ENCODE data around the gene EEIG1.

The EEIG1 gene

DNA sequence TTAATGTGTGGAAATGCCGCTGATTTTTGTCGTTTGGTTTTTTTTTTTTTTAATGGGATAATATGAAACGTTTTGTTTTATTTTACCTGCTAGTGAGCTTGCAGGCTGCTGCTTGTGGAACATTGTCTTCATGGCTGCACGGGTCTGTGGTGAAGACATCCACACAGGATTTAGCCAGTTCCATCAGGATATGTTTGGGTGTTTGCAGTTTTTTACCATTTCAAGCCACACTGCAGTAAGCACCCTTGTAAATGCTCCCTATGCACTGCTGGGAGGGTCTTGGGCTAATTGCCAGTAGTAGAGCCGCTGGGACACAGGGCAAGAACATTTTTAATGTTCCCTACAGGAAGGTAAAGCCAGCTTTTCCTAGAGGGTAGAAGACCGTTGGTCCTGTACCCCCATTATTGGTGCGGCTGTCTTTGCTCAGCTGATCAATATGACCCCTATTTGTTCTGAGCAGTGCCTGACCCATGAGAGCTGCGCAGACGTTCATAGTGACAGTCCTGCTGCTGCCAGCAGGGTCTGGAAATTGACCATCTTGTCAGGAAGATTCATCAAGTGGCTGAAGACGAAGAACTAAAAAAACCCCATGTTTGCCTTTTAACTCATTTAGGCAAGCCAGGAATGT is 20.5 kb upstream of the EEIG1 start:
- DNase-seq (ENCODE audit: low read depth in 1 of 2, low spot score in 1 of 2) = no peak

DNA sequence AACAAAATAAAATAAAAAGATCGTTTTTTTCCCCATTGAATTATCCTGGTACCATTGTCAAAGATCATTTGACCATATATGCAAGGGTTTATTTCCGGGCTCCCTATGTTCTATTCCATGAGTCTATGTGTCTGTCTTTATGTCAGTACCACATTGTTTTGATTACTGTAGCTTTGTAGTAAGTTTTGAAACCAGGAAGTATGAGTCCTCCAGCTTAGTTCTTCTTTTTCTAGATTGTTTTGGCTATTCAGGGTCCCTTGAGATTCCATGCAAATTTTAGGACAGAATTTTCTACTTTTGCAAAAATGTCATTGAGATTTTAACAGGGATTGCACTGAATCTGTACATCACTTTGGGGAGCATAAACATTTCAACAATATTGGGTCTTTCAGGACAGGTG is 18.7 kb upstream of the EEIG1 start:
- no peak for DNase-seq (ENCODE audit: low read depth in 1 of 2, low spot score in 1 of 2)

DNA sequence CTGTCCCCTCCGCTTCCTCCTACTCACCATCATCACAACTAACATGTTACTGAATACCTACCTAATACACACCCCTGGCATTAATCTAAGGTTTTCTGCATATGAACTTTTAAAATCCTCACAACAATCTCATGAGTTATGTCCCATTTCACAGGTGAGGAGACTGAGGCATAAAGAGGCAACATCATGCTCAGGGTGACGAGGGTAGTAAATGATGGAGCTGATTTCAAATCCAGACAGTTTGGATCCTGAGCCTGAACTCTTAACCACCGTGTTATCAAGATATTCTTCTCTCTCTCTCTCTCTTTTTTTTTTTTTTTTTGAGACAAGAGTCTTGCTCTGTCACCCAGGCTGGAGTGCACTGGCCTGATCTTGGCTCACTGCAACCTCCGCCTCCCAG is 12.9 kb upstream of the EEIG1 start:
- DNase-seq (ENCODE audit: low read depth in 1 of 2, low spot score in 1 of 2) = no peak

DNA sequence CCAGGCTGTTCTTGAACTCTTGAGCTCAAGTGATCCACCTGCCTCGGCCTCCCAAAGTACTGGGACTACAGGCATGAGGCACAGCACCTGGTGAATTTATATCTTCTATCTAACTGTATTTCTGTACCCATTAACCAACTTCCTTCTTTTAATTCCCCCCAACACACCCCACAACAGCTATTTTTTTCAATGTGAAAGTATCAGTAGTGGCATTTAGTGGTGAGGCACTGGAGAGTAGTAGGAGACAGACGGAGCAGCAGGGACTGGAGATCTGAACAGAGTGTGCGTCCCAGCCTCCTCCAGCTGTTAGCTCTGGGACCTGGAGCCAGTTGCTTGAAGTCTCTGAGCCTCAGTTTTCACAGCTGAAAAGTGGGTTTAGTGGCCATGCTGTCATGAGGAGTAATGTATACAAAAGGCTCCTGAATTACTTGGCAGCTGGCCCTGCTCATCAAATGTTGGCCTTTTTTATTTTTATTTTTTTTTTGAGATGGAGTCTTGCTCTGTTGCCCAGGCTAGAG is 11.0 kb upstream of the EEIG1 start:
- no peak for DNase-seq (ENCODE audit: low read depth in 1 of 2, low spot score in 1 of 2)

DNA sequence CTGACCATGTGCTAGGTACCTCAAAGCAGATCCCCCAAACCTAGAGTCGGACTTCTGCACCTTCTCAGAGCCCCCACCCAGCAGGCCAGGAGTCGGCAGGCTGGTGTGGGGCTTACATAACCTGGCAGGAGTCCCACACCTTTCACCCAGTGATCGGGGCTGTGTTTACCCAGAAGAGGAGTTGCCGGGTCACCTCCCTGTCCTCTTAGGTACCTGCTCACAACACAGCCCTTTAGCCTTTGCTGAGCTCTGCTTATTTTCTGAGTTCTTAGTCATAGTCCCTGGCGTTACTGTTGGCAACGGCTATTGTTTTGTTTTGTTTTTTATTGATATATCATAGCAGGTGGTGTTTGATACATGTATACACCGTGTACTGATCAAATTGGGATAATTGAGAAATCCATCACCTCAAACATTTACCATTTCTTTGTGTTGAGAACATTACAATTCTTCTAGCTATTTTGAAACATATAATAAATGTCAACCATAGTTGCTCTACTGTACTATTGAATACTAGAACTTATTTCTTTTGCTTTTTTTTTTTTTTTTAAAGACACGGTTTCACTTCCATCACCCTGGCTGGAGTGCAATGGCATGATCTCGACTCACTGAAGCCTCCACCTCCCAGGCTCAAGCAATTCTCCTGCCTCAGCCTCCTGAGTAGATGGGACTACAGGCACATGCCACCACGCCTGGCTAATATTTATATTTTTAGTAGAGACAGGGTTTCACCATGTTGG is 10.4 kb upstream of the EEIG1 start:
- DNase-seq (ENCODE audit: low read depth in 1 of 2, low spot score in 1 of 2) = no peak

DNA sequence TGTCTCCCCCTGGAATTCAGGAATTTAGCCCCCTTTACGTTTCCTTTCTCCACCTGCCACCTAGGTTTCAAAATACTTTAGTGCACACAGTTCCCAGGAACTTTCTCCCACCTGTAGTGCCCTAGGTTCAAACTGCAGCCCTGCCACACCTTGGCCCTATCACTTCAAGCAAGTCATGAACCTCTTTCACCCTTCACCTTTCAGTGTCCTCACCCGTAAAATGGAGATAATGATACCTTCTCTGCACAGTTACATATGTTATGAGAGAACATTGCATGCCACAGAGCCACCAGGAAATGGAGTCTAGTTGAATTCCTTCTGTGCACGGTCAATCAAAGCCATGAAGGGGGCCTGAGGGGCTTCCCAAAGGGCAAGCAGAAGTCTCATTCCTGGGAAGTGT is 9.8 kb upstream of the EEIG1 start:
- DNase-seq (ENCODE audit: low read depth in 1 of 2, low spot score in 1 of 2) = no peak

DNA sequence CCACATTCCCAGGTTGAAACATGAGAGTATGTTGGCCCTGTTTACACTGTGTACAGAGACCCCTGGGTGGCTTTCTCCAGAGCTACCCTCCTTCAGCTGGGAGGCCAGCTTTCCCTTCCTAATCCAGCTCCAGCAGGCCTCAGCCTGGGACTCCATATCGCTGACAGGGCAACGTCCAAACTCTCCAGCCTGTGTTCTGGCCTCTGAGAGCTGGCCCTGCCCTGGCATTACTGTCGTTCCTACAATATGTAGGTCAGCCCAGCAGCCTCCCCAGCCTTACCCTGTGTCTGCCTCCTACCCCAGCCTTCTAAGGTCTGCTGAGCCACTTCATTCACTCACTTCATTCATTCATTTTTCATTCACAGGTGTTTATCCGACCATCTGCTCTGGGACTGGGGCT is 8.3 kb upstream of the EEIG1 start:
- DNase-seq (ENCODE audit: low read depth in 1 of 2, low spot score in 1 of 2) = no peak

DNA sequence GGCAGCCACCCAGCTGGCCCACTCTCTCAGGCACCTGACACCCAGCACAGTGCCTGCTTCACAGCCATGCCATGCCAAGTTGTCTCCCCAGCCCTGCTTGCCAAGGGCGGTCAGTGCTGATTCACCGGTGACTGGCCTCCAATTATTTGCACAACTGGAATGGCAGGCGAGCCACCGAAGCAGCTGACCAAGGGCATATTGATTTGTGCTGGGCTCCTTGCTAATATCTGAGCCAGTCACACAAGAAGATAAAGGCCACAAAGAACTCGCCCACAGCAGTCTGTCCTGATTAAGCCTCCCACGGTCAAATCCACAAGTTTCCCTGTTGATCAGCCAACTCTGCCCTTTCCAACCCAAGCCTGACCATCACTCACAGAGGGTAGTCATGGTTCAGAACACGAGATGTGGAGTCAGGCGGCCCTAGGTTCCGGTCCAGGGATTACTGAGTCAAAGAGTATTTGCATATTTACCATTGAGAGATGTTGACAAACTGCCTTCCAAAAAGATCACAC is 6.4 kb upstream of the EEIG1 start:
- DNase-seq (ENCODE audit: low read depth in 1 of 2, low spot score in 1 of 2) = no peak

DNA sequence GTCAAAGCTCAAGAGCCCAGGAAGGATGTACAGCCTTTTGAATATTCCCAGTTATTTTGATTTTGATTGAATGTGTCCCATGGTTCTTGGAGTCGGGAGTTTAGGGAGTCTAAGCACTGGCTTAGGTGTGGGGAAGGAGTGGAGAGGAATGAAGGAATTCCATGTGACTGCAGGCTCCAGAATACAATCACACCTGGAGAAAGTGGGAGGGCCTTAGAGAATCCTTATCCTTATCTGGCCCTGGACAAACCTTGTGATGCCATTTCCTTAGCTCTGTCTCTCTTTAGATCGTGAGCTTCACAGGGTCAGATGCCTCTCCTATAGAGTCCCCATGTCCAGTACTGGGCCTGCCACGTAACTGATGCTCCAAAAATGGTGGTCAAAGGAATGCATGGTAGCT is 4.2 kb upstream of the EEIG1 start:
- DNase-seq (ENCODE audit: low read depth in 1 of 2, low spot score in 1 of 2) = no peak

DNA sequence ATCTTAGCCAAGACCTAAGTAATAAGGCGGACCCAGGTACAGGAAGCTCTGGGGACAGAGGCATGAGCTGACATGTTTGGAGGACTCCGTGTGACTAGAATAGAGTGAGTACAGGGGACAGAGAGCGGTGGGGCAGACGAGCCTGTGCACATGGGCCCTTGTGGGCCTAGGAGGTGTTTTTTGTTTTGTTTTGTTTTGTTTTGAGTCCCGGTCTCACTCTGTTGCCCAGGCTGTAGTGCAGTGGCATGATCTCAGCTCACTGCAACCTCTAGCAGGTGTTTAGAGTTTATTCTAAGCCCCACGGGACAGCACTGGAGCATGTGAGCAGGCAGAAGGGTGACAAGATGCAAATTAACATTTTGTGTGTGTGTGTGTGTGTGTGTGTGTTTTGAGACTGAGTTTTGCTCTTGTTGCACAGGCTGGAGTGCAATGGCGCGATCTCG is 3.1 kb upstream of the EEIG1 start:
- no peak for DNase-seq (ENCODE audit: low read depth in 1 of 2, low spot score in 1 of 2)

DNA sequence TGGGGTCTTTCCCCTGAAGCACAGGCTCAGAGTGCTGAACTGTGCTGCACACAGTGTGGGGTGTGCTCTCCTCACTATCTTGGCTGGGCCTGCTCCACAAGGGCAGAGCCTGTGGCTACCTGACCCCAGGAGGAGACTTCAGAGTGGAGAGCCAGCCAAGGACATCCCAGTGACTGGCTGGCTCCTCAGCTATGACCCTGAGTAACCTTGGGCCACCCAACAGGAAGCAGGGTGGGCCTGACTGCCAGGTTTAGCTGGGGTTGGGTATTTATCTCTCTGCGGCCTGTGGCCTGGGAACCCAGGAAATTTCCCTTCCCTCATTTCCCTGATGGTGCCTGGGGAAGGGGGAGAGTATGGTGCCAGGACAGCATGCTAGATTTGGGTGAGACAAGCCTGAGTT is 2.1 kb upstream of the EEIG1 start:
- no peak for DNase-seq (ENCODE audit: low read depth in 1 of 2, low spot score in 1 of 2)

DNA sequence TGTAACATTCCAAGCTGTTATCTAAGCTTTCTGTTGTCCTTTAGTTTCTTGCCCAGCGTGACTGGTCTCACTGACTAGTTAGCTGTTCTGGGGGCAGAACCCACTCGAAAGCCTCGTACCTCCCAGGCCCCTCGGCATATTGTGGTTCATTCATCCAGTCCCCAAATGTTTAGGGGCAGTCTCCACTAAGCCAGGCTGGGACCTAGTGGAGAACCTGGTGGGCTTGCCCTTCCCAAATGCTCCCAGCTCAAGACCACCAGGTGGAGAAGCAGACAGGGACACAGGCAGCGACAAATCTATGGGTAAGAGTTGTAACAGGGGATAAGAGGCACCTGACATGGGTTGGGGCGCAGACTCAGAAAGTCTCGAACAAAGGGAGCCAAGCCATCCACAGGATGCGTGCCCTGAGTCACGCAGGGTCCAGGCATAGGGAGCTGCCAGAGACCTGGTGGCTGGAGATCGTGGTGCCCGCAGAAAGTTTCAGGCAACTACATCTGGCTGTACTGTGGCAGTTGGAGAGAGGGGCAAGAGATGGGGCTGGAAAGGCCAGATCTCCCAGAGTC is 851 bp upstream of the EEIG1 start:
- DNase-seq (ENCODE audit: low read depth in 1 of 2, low spot score in 1 of 2) = no peak

DNA sequence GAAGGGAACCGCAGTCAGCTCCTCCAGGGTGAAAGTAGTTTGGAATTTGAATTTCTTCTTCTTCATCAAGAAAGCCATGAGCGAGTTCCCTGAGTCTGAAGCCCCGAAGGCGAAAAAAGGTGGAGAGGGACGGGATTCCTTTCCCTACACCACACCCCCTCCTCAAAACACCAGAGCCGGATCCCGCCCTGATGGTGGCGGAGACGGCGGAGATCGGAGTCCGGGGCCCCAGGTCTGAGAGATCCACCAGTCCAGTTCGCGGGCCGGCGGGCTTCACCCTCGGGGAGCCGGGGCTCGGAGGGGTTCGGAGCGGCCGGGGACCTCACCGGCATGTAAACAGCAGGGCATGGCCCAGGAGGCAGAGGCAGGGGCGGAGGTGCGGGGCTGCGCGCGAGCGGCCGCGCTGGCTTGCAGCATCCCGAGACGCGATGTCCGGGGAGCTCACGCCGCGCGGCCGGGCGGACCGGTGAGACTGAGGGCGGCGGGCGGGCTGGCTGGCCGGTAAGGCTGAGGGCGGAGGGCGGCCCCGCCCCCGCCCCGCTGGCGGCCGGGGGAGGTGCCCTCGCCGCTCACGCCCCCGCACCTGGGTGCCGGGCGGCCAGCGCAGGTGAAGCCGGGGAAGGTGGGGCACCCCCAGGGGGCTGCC is 606 bp downstream of the EEIG1 start:
- DNase-seq (ENCODE audit: low read depth in 1 of 2, low spot score in 1 of 2) = no peak

DNA sequence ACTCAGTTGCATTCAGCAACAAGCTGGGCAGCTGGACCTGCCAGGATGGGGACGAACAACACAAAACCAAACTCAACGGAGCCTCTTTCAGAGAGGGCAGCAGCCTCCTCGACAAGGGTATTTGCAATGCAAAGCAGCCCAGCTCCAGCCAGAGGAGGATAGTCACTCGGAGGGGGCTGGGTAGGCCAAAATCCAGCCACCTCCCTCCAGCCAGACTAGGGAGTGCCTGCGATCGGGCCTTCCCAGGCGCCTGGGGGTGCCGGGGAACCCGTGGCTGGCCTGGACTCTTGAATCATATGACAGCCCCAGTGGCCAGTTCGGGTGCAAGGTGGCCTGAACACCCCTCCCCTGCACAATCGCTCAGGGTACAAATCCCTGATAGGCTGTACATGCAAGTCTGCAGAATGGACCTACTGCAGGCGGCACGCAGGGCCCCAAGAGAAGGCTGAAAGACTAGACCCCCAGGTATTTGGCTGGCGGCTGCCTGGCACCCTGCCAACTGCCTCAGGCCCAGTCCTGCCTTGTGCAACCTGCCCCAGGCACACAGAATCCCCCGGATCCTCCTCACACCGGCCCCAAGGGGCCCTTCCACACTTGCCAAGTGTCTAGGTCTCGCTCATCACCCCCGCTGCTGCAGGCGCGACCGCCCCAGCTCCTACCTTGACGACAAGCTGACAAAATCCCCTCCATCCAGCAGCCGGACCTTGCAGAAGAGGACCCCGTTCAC is 1.3 kb downstream of the EEIG1 start:
- no peak for DNase-seq (ENCODE audit: low read depth in 1 of 2, low spot score in 1 of 2)

DNA sequence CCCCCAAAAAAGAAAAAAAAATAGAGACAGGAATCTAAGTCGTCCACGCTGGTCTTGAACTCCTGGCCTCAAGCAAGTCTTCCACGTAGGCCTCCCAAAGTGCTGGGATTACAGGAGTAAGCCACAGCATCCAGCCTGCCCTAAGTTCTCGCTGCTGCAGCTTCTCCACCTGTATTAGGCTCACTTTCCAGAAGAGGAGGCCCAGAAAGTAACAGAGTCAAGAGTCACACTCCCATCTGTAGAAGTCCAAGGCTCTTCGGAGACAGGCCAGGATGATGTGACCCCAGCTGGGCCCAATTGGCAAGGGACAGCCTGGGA is 1.8 kb downstream of the EEIG1 start:
- no peak for DNase-seq (ENCODE audit: low read depth in 1 of 2, low spot score in 1 of 2)

DNA sequence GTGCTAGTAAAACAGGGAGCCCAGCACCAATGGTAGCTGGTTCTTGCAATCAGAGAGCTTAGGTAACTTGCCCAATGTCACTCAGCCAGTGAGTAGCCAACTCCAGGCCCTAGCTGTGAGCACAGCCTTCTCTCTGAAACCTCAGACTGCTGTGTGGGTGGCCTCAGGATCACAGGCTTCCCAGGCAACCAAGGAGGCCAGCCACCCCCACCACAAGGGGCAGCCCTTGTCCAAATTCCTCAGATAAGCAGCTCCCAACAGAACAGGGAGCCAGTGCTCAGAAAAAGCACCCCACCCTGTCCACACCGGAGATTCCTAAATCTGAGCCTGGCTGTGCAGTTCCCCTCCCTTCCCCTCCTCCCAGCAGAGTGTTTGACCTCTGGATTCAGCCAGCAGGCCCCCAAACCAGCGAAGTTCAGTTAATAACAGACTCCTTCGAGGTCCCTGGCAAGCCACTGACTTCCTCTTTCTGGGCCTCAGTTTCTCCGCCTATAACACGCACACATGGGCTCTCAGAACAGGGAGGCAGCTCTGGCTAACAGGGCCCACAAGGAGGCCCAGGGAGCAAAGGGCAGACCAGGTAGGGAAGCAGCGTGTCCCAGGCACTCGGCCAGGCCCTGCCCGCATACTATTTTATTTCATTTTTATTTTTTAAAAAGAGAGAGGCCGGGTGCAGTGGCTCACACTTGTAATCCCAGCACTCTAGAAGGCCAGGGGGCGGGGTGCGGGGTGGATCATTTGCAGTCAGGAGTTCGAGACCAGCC is 2.7 kb downstream of the EEIG1 start:
- no peak for DNase-seq (ENCODE audit: low read depth in 1 of 2, low spot score in 1 of 2)

DNA sequence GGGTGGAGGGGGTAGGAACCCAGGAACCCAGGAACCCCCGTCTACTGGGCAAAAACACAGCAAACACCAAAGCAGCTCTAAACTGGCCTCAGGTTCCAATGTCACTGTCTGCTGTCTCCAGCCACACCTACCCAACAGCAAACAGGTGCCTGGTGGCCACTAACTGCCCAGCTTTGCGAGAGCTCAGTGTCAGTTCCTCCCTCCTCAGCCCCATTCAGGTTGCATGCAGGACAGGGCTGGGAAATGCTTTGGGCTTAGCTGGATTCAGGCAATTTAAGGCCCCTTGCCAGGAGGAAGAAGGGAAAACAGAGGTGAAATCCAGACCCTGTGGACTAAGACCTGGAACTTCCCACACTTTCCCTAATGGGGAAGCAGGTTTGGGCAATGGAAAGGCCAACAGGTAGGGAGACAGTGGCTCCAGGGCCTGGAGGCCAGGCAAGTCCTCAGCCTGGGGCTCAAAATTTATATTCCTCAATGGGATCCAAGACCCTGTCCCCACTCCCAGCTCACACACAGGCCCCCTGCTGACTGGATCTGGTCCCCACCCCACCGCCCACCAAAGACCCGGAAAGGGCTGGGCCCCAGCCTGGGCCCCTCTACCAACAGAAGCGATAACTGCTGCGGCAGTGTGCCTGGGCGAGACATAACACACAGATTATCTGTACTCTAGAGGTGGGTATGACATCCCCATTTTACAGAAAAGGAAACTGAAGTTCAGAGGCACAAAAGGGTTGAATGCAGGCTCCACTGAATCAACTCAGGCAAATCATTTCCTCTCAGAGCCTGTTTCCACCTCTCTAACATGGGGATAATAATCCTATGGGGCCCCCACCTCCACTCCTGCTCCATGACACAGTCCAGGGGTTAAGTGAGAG is 3.5 kb downstream of the EEIG1 start:
- DNase-seq (ENCODE audit: low read depth in 1 of 2, low spot score in 1 of 2) = no peak

DNA sequence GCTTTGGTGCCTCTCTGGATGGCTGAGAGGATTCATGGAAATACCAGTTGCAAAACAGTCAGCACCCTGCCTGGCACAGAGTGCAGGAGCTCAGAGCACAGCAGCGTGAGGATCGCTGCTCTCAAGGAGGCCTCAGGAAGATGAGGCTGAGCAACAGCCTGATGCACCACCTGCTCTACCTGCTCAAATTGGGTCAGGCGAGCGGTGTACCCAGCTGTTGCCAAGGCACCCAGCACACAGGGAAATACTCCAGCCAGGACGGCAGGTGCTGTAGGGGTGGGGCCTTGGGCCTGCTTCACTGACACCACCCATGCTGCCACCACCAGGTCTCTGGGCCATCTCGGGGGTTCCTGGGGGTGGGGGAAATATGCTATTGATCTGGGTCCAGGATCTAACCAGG is 4.3 kb downstream of the EEIG1 start:
- DNase-seq (ENCODE audit: low read depth in 1 of 2, low spot score in 1 of 2) = no peak

Measured in stimulated activated CD4-positive, alpha-beta T cell treated with anti-CD3 and anti-CD28 coated beads, Interleukin-15, amount 100 ng/mL, for 1 hour (primary cell).